ENCODE data around the gene TCTN2.

Gene TCTN2

GRCh38 chr12:123686636-123687190 lies 15.8 kb downstream of the TCTN2 start:
- no peak for DNase-seq (ENCODE audit: low read depth)

GRCh38 chr12:123690191-123690840 lies 19.4 kb downstream of the TCTN2 start:
- DNase-seq (ENCODE audit: low read depth): no peak

- no peak for DNase-seq (ENCODE audit: low read depth)
Measured at GRCh38 chr12:123696207-123696606, 25.3 kb downstream of the TCTN2 start.

GRCh38 chr12:123696646-123697045 lies 25.7 kb downstream of the TCTN2 start:
- DNase-seq (ENCODE audit: low read depth): no peak

GRCh38 chr12:123705935-123706334 lies 35.0 kb downstream of the TCTN2 start:
- no peak for DNase-seq (ENCODE audit: low read depth)

- DNase-seq (ENCODE audit: low read depth): no peak
Measured at GRCh38 chr12:123707466-123707865, 36.6 kb downstream of the TCTN2 start.

GRCh38 chr12:123712780-123713319 lies 41.9 kb downstream of the TCTN2 start:
- DNase-seq (ENCODE audit: low read depth): no peak

GRCh38 chr12:123713398-123713797 lies 42.5 kb downstream of the TCTN2 start:
- no peak for DNase-seq (ENCODE audit: low read depth)

GRCh38 chr12:123713823-123714585 lies 43.1 kb downstream of the TCTN2 start:
- DNase-seq (ENCODE audit: low read depth): no peak

- DNase-seq (ENCODE audit: low read depth): no peak
Measured at GRCh38 chr12:123715195-123715594, 44.3 kb downstream of the TCTN2 start.

- no peak for DNase-seq (ENCODE audit: low read depth)
Measured at GRCh38 chr12:123717350-123717749, 46.4 kb downstream of the TCTN2 start.

GRCh38 chr12:123720141-123720814 lies 49.4 kb downstream of the TCTN2 start:
- DNase-seq (ENCODE audit: low read depth): no peak

- DNase-seq (ENCODE audit: low read depth): no peak
Measured at GRCh38 chr12:123721245-123721644, 50.3 kb downstream of the TCTN2 start.

GRCh38 chr12:123723011-123723410 lies 52.1 kb downstream of the TCTN2 start:
- DNase-seq (ENCODE audit: low read depth): no peak

- DNase-seq (ENCODE audit: low read depth): no peak
Measured at GRCh38 chr12:123723765-123724164, 52.9 kb downstream of the TCTN2 start.

- DNase-seq (ENCODE audit: low read depth): no peak
Measured at GRCh38 chr12:123726244-123726643, 55.3 kb downstream of the TCTN2 start.

GRCh38 chr12:123726962-123727361 lies 56.0 kb downstream of the TCTN2 start:
- DNase-seq (ENCODE audit: low read depth): no peak

- DNase-seq (ENCODE audit: low read depth): no peak
Measured at GRCh38 chr12:123727878-123728277, 57.0 kb downstream of the TCTN2 start.

GRCh38 chr12:123731596-123731995 lies 60.7 kb downstream of the TCTN2 start:
- DNase-seq (ENCODE audit: low read depth): no peak

- no peak for DNase-seq (ENCODE audit: low read depth)
Measured at GRCh38 chr12:123732251-123732650, 61.3 kb downstream of the TCTN2 start.

- DNase-seq (ENCODE audit: low read depth): no peak
Measured at GRCh38 chr12:123733229-123733628, 62.3 kb downstream of the TCTN2 start.

- DNase-seq (ENCODE audit: low read depth): no peak
Measured at GRCh38 chr12:123734268-123734667, 63.4 kb downstream of the TCTN2 start.
